Measurements from ENCODE around the gene DDX24.

DDX24 gene

DNA sequence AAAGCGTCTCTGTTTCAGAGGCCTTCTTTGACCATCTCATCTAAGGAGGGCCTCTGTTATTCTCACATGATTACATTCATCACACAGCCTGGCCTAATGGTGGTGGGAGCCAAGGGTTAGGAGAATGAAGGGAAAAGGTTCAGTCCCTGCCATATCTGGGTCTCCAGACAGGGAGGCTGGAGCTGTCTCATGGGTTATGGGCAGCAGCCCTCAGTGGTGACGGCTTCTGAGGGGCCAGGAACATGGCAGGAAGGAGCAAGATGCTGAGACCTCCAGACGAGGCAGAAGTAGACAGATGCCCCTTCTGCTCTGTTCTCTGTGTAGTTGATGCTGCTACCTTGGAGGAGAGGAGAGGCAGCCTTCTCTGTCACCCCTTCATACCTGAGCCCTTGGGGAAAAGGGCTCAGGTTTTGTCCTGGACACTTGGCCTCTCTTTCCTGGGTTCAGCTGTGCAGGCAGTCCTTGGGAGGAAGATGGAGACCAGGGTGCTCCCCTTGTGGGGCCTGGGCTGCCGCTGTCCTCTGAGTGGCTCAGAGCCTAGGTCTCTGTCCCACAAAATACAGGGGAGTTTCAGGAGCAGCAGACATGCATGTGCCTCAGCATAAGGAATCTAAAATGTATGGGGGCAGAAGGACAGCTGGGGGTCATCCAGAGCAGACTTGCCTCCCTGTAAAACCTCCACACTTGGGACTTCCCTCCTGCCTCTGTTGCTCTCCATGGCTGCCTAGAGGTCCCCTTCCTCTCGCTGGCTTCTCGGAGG lies 44.8 kb upstream of the DDX24 start:
- no peak for TF ChIP-seq EP300 (IDR thresholded peaks at IDR 0.05; ENCODE audit: borderline replicate concordance)
- no peak for TF ChIP-seq TCF12 (IDR thresholded peaks at IDR 0.05; ENCODE audit: low read depth)
- TF ChIP-seq, protein P1, sequence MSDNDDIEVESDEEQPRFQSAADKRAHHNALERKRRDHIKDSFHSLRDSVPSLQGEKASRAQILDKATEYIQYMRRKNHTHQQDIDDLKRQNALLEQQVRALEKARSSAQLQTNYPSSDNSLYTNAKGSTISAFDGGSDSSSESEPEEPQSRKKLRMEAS (IDR thresholded peaks at IDR 0.05), result no peak
- no peak for TF ChIP-seq FOXM1 (IDR thresholded peaks at IDR 0.05; ENCODE audit: borderline replicate concordance, low read depth)
- TF ChIP-seq, protein P2, sequence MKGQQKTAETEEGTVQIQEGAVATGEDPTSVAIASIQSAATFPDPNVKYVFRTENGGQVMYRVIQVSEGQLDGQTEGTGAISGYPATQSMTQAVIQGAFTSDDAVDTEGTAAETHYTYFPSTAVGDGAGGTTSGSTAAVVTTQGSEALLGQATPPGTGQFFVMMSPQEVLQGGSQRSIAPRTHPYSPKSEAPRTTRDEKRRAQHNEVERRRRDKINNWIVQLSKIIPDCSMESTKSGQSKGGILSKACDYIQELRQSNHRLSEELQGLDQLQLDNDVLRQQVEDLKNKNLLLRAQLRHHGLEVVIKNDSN (IDR thresholded peaks at IDR 0.05), result no peak
- no peak for TF ChIP-seq ZBTB7A (IDR thresholded peaks at IDR 0.05; ENCODE audit: low read depth)
- no peak for TF ChIP-seq TEAD4 (IDR thresholded peaks at IDR 0.05)
- no peak for TF ChIP-seq TAF1 (IDR thresholded peaks at IDR 0.05; ENCODE audit: low read depth)
- TF ChIP-seq, protein P3, sequence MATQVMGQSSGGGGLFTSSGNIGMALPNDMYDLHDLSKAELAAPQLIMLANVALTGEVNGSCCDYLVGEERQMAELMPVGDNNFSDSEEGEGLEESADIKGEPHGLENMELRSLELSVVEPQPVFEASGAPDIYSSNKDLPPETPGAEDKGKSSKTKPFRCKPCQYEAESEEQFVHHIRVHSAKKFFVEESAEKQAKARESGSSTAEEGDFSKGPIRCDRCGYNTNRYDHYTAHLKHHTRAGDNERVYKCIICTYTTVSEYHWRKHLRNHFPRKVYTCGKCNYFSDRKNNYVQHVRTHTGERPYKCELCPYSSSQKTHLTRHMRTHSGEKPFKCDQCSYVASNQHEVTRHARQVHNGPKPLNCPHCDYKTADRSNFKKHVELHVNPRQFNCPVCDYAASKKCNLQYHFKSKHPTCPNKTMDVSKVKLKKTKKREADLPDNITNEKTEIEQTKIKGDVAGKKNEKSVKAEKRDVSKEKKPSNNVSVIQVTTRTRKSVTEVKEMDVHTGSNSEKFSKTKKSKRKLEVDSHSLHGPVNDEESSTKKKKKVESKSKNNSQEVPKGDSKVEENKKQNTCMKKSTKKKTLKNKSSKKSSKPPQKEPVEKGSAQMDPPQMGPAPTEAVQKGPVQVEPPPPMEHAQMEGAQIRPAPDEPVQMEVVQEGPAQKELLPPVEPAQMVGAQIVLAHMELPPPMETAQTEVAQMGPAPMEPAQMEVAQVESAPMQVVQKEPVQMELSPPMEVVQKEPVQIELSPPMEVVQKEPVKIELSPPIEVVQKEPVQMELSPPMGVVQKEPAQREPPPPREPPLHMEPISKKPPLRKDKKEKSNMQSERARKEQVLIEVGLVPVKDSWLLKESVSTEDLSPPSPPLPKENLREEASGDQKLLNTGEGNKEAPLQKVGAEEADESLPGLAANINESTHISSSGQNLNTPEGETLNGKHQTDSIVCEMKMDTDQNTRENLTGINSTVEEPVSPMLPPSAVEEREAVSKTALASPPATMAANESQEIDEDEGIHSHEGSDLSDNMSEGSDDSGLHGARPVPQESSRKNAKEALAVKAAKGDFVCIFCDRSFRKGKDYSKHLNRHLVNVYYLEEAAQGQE (IDR thresholded peaks at IDR 0.05; ENCODE audit: low read depth), result no peak
- no peak for TF ChIP-seq NFIC (IDR thresholded peaks at IDR 0.05)

DNA sequence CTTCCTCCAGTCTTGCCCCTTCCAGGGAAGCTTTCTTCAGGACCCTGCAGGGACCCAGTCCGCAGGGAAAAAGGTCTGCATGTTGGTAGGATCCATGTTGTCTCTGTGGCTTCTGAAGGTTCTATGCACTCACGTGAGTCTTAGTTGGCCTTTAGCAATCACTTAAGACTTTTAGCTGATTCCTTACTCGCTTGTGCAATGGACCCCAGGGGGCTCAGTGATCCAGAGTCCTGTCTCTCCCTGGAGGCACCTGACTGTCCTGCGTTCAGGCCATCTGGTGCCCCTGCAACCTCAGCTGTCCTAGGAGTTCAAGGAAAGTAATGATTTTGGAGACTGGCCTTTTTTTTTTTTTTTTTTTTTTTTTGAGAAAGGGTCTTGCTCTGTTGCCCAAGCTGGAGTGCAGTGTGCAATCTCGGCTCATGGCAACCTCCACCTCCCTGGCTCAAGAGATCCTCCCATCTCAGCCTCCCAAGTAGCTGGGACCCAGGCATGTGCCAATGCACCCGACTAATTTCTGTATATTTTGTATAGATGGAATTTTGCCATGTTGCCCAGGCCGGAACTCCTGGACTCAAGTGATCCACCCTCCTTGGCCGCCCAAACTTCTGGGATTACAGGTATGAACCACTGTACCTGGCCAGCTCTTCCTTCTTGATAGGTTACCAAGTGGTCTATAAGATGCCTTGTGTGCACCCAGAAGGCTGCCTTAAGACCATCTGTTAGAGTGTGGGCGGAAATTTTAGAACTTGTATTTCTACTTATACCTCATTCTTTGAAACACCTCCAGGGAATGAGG lies 43.8 kb upstream of the DDX24 start:
- TF ChIP-seq, protein P2 (IDR thresholded peaks at IDR 0.05), result no peak
- TF ChIP-seq YY1 (IDR thresholded peaks at IDR 0.05; ENCODE audit: low read depth) (no peak), TCF12 (IDR thresholded peaks at IDR 0.05; ENCODE audit: low read depth) (no peak), EGR1 (IDR thresholded peaks at IDR 0.05) (no peak)

DNA sequence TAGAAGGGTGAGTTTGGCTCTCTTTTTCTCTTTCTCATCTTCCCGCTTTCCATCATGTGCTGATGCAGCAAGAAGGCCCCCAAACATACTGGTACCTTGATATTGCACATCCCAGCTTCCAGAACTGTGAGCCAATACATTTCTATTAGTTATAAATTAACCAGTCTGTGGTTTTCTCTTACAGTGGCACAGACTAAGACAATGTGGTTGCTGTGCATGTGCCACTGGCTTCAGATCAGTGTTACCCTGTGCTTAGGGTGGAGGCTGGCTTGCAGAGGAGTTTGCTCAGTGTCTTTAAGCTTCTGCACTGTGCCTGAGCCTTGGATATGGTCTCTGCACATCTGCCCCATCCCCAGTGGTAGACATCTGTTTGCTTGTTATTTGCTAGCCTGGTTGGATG lies 42.9 kb upstream of the DDX24 start:
- TF ChIP-seq TEAD4 (IDR thresholded peaks at IDR 0.05) (no peak), CREB1 (IDR thresholded peaks at IDR 0.05; ENCODE audit: low read depth) (no peak), NFIC (IDR thresholded peaks at IDR 0.05) (no peak), YY1 (IDR thresholded peaks at IDR 0.05; ENCODE audit: low read depth) (no peak), CEBPB (IDR thresholded peaks at IDR 0.05) (no peak), TCF12 (IDR thresholded peaks at IDR 0.05; ENCODE audit: low read depth) (no peak), EP300 (IDR thresholded peaks at IDR 0.05; ENCODE audit: borderline replicate concordance) (no peak), TAF1 (IDR thresholded peaks at IDR 0.05; ENCODE audit: low read depth) (no peak), RAD21 (IDR thresholded peaks at IDR 0.05; ENCODE audit: low read depth) (no peak), ZBTB7A (IDR thresholded peaks at IDR 0.05; ENCODE audit: low read depth) (no peak), FOXM1 (IDR thresholded peaks at IDR 0.05; ENCODE audit: borderline replicate concordance, low read depth) (no peak), EGR1 (IDR thresholded peaks at IDR 0.05) (no peak)
- TF ChIP-seq, protein P1 (IDR thresholded peaks at IDR 0.05), result no peak
- TF ChIP-seq, protein P3 (IDR thresholded peaks at IDR 0.05; ENCODE audit: low read depth), result no peak

DNA sequence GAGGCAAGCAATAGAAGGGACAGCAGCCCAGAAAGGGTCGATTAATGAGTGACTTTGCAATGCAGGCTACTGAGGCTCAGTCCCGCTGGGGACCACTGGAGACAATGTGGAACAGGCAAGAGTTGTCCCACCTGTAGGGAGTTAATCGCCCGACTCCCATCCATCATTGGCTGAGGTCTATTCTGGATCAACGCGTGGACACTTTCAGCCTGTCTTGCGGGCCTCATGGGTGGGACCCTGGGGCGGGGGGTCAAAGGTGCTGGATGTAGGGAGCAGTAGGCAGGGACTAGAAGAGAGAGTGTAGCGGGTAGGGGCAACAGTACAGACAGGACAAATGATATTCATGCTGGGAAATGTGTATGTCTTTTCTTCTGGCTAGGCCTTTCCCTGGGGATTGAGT lies 42.3 kb upstream of the DDX24 start:
- TF ChIP-seq NFIC (IDR thresholded peaks at IDR 0.05) (no peak), TCF12 (IDR thresholded peaks at IDR 0.05; ENCODE audit: low read depth) (no peak), EGR1 (IDR thresholded peaks at IDR 0.05) (no peak), ZBTB7A (IDR thresholded peaks at IDR 0.05; ENCODE audit: low read depth) (no peak), FOXM1 (IDR thresholded peaks at IDR 0.05; ENCODE audit: borderline replicate concordance, low read depth) (no peak), RAD21 (IDR thresholded peaks at IDR 0.05; ENCODE audit: low read depth) (no peak), TAF1 (IDR thresholded peaks at IDR 0.05; ENCODE audit: low read depth) (no peak), YY1 (IDR thresholded peaks at IDR 0.05; ENCODE audit: low read depth) (no peak), EP300 (IDR thresholded peaks at IDR 0.05; ENCODE audit: borderline replicate concordance) (no peak), CREB1 (IDR thresholded peaks at IDR 0.05; ENCODE audit: low read depth) (no peak), CEBPB (IDR thresholded peaks at IDR 0.05) (no peak), TEAD4 (IDR thresholded peaks at IDR 0.05) (no peak)
- TF ChIP-seq, protein P1 (IDR thresholded peaks at IDR 0.05), result no peak
- TF ChIP-seq, protein P3 (IDR thresholded peaks at IDR 0.05; ENCODE audit: low read depth), result no peak

Data from Ishikawa (cell line).